ENCODE results near the gene SH2D3A.

DNA sequence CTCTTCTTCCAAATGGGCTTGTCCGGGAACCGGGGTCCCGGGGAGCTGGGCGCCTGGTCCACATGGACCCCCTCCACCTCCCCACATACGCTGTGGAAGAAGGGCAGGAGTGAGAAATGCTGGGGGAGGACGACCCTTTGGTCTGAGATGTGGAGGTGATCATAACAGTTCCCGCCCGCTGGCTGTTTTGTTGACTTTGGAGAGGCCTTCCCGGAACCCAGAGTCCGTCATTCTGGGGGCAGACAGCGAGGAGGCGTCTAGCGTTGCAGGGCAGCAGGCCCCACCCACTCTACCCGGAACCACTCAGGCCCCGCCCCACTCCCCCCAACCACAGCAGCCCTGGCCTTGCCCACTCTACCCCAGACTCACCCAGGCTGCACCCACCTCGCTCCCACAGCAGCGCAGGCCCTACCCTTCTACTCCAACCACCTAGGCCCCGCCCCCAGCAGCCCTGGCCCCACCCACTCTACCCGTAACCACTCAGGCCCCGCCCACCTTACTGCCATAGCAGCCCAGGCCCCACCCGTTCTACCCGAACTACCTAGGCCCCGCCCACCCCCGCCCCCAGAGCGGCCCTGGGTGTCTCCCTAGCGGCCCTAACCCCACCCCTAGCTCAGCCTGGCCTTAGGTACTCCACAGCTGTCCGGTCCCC lies 37.0 kb downstream of the SH2D3A start:
- TF ChIP-seq CTCF (conservative IDR thresholded peaks at IDR 0.05) (no peak), ZFX (IDR thresholded peaks at IDR 0.05) (no peak)
